Uterus (tissue), 2 donors: ENCODE data around the gene NHLH2.
A peak's percentile ranks its signal among the peaks of the same experiment; 100 is the strongest.

Experiments used
- POLR2A ChIP-seq, 2 donors: fragments of 450-650 bp; IDR thresholded peaks; one replicate each; pipeline ENCODE4 v1.6.1; 2016; ENCODE audit warnings: antibody characterized with exemption in 2 of 2, mild to moderate bottlenecking in 1 of 2, moderate library complexity in 1 of 2
- TF ChIP-seq, protein P1 (sequence below), 4 experiments: fragments of 200-600 bp in 2 of 4; fragments of 450-650 bp in 2 of 4; sonication (generic) in 2 of 4; IDR thresholded peaks; one replicate each; pipeline ENCODE4 v1.5.1; 2016 to 2019; ENCODE audit warnings: antibody characterized with exemption in 4 of 4, mild to moderate bottlenecking in 2 of 4, moderate library complexity in 1 of 4

DNA sequence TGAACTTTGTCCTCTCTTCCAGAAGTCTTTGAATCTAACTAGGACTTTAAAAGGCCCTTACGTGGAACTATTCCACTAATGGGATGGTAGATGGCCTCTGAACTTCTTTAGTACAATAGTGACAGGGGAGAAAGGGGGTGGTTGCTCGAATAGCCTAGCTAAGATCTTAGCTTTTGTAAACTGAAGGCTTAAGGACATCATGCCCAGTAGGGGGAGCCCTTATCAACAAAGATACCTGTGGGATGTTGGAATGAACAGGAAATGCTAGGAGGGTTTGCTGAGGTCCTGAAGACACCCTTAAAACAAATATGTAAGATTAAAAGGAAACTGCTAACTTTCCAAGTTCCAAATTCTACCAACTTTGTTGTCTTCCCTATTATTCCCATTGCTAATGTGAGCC, 33.2 kb downstream of the NHLH2 start:
- TF ChIP-seq, protein P1, sequence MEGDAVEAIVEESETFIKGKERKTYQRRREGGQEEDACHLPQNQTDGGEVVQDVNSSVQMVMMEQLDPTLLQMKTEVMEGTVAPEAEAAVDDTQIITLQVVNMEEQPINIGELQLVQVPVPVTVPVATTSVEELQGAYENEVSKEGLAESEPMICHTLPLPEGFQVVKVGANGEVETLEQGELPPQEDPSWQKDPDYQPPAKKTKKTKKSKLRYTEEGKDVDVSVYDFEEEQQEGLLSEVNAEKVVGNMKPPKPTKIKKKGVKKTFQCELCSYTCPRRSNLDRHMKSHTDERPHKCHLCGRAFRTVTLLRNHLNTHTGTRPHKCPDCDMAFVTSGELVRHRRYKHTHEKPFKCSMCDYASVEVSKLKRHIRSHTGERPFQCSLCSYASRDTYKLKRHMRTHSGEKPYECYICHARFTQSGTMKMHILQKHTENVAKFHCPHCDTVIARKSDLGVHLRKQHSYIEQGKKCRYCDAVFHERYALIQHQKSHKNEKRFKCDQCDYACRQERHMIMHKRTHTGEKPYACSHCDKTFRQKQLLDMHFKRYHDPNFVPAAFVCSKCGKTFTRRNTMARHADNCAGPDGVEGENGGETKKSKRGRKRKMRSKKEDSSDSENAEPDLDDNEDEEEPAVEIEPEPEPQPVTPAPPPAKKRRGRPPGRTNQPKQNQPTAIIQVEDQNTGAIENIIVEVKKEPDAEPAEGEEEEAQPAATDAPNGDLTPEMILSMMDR (IDR thresholded peaks at IDR 0.05) = peak in 3 of 4 experiments; percentile 44 to 51 (median 46)
- no peak for TF ChIP-seq POLR2A (IDR thresholded peaks at IDR 0.05)
